GM12874 (cell line): ENCODE data around the gene LRRC75B.

ENCODE experiments used
- CTCF ChIP-seq: IDR thresholded peaks from 2 replicates; pipeline ENCODE4 v1.5.1; 2011; ENCODE audit warnings: low read depth, mild to moderate bottlenecking, control low read depth, low read length, moderate library complexity; ENCODE audit not compliant: insufficient read depth

The LRRC75B gene

GRCh38 chr22:24578355-24579257, 14.3 kb downstream of the LRRC75B start:
- TF ChIP-seq CTCF, result no peak

GRCh38 chr22:24576778-24577177, 16.1 kb downstream of the LRRC75B start:
- no peak for TF ChIP-seq CTCF

GRCh38 chr22:24571266-24571665, 21.6 kb downstream of the LRRC75B start:
- TF ChIP-seq CTCF, result no peak

GRCh38 chr22:24567668-24568067, 25.2 kb downstream of the LRRC75B start:
- TF ChIP-seq CTCF, result no peak

GRCh38 chr22:24566899-24567511, 25.9 kb downstream of the LRRC75B start:
- no peak for TF ChIP-seq CTCF

GRCh38 chr22:24565077-24565476, 27.8 kb downstream of the LRRC75B start:
- TF ChIP-seq CTCF, result no peak

GRCh38 chr22:24564376-24565058, 28.4 kb downstream of the LRRC75B start:
- no peak for TF ChIP-seq CTCF
